ENCODE data around the gene PTPRT.

Gene PTPRT

DNA sequence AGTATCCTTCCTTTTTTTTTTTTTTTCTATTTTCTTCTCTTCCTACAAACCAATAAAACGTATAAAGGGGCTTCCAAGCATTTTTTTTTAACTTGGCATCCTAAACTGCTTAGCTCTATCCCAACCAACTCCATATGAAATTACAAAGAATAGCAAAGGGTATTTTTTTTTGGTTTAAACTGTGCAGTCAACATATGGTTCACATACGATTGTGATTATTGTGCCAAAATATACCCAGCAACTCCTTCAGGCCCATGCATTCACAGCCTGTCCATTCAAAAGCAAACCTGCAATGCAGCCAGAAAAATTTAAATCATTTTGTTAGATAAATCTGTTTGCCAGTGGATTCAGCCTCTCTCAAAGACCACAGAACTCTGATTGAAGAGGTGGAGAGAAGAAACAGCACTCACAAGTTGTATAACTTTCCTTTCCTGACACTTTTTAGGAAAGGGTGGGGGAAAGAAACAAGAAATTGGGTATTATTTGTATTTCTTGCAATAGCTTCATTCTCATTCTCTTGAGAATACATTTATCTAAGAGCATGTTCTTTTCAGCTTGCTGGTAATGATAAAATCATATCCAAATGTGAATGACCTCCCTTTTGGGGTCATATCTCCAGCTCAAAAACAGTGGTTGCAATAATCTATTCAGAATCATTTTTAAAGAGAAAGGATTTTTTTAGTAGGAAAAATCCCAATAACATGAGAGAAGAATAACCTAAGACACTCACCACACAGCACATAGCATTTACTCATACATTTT is 870.3 kb downstream of the PTPRT start:
- Mint-ChIP-seq H3K9me3 (peaks cover 5% of the 10 kb centered on the region), H3K4me3 (no peak overlapping the region), H3K4me1 (no peaks in the 10 kb centered on the region), H3K36me3 (ENCODE audit: low read depth) (no peaks in the 10 kb centered on the region), H3K27ac (no peak overlapping the region), H3K27me3 (ENCODE audit: low read depth, poor library complexity) (peaks cover 8% of the 10 kb centered on the region)
- TF ChIP-seq, protein P1, sequence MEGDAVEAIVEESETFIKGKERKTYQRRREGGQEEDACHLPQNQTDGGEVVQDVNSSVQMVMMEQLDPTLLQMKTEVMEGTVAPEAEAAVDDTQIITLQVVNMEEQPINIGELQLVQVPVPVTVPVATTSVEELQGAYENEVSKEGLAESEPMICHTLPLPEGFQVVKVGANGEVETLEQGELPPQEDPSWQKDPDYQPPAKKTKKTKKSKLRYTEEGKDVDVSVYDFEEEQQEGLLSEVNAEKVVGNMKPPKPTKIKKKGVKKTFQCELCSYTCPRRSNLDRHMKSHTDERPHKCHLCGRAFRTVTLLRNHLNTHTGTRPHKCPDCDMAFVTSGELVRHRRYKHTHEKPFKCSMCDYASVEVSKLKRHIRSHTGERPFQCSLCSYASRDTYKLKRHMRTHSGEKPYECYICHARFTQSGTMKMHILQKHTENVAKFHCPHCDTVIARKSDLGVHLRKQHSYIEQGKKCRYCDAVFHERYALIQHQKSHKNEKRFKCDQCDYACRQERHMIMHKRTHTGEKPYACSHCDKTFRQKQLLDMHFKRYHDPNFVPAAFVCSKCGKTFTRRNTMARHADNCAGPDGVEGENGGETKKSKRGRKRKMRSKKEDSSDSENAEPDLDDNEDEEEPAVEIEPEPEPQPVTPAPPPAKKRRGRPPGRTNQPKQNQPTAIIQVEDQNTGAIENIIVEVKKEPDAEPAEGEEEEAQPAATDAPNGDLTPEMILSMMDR (IDR thresholded peaks at IDR 0.05): no peak
- no peak for DNase-seq

- no peak for DNase-seq
- Mint-ChIP-seq H3K4me1 (no peaks in the 10 kb centered on the region), H3K36me3 (ENCODE audit: low read depth) (no peaks in the 10 kb centered on the region), H3K27me3 (ENCODE audit: low read depth, poor library complexity) (peaks cover 9% of the 10 kb centered on the region), H3K4me3 (no peak overlapping the region), H3K27ac (no peak overlapping the region), H3K9me3 (no peaks in the 10 kb centered on the region)
- TF ChIP-seq, protein P1 (IDR thresholded peaks at IDR 0.05): no peak
These were observed 876.0 kb downstream of the PTPRT start for GRCh38 chr20:42313704-42314103.

DNA sequence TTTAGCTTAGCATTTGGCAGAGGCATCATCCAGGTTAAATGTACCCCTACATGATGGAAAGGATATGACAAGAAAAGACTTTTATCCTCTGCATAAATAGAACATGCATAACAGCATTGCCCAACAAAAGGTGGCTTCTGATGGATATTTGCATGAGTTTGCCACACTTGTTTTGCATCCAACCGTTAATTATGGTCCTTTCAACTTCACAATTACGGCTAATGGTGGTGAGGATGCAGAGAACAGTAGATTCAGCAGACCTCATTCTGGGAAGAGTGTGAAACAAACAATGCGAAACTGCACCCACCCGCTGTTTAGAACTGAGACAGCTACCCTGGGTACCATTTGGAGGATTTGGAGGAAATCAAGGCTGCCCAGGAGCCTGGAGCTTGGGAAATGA is 880.7 kb downstream of the PTPRT start:
- no peak for DNase-seq
- H3K4me1 Mint-ChIP-seq: no peaks in the 10 kb centered on the region
- no peak overlapping the region for H3K4me3 Mint-ChIP-seq
- TF ChIP-seq, protein P1 (IDR thresholded peaks at IDR 0.05): no peak
- no peaks in the 10 kb centered on the region for H3K36me3 Mint-ChIP-seq (ENCODE audit: low read depth)
- no peaks in the 10 kb centered on the region for H3K9me3 Mint-ChIP-seq
- H3K27ac Mint-ChIP-seq: no peak overlapping the region
- peaks cover 3% of the 10 kb centered on the region for H3K27me3 Mint-ChIP-seq (ENCODE audit: low read depth, poor library complexity)

DNA sequence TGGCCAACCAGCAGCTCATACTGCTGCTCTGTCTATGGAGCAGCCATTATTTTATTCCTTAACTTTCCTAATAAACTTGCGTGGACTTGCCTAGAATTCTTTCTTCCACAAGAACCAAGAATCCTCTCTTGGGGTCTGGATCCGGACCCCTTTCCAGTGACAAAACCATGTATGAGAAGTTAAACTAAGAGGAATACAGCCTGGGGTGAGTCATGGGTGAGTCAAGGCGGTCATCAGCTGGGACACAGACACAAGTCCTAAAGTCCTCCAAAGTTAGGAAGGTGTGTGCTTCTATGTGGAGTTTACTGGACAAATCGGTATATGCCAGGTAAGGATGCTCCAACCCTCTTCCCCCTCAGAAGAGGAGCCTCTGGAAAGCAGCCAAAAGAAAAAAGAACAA is 881.5 kb downstream of the PTPRT start:
- no peak overlapping the region for H3K27ac Mint-ChIP-seq
- no peaks in the 10 kb centered on the region for H3K36me3 Mint-ChIP-seq (ENCODE audit: low read depth)
- no peak for DNase-seq
- TF ChIP-seq, protein P1 (IDR thresholded peaks at IDR 0.05): no peak
- peaks cover 2% of the 10 kb centered on the region for H3K27me3 Mint-ChIP-seq (ENCODE audit: low read depth, poor library complexity)
- no peaks in the 10 kb centered on the region for H3K9me3 Mint-ChIP-seq
- H3K4me1 Mint-ChIP-seq: no peaks in the 10 kb centered on the region
- H3K4me3 Mint-ChIP-seq: no peak overlapping the region

DNA sequence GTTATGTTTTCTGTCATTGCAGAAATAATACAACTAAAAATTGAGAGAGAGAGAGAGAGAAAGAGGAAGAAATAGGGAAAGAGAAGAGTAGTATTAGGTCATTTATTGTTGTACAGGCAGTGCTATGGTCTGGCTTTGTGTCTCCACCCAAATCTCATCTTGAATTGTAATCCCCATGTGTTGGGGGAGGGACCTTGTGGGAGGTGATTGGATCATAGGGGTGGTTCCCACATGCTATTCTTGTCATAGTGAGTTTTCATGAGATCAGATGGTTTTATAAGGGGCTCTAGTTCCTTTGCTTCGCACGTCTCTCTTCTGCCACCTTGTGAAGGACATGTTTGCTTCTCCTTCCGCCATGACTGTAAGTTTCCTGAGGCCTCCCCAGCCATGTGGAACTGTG is 894.1 kb downstream of the PTPRT start:
- DNase-seq: no peak
- no peak overlapping the region for H3K4me3 Mint-ChIP-seq
- no peaks in the 10 kb centered on the region for H3K4me1 Mint-ChIP-seq
- no peak overlapping the region for H3K27ac Mint-ChIP-seq
- H3K27me3 Mint-ChIP-seq (ENCODE audit: low read depth, poor library complexity): no peaks in the 10 kb centered on the region
- TF ChIP-seq, protein P1 (IDR thresholded peaks at IDR 0.05): no peak
- H3K9me3 Mint-ChIP-seq: no peaks in the 10 kb centered on the region
- H3K36me3 Mint-ChIP-seq (ENCODE audit: low read depth): no peaks in the 10 kb centered on the region

DNA sequence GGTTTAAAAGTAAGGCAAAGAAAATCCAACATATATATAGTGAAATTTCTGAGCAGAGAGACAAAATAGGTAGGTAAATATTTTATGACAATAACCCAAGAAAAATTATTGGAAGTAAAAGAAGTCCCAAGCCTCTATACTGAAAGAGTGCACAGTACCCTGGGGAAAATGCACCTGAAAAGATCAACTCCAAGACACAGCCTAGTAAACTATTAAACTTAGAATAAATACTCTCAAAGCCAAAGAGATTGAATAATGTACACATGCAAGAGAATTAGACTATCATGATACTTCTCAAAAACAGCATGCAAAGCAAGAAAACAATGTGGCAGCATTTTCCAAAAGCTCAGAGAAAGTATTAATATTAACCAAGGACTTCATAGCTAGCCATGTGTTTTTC is 894.7 kb downstream of the PTPRT start:
- Mint-ChIP-seq H3K27me3 (ENCODE audit: low read depth, poor library complexity) (no peaks in the 10 kb centered on the region), H3K27ac (no peak overlapping the region), H3K4me3 (no peak overlapping the region), H3K36me3 (ENCODE audit: low read depth) (no peaks in the 10 kb centered on the region), H3K4me1 (no peaks in the 10 kb centered on the region), H3K9me3 (no peaks in the 10 kb centered on the region)
- TF ChIP-seq, protein P1 (IDR thresholded peaks at IDR 0.05): no peak
- DNase-seq: no peak

Data from nephron progenitor cell (in vitro differentiated cells).